Measurements from ENCODE around the gene ADK. TPM values are rescaled to one million over a fixed set of nuclear protein-coding genes. Genes with fewer than 3 reads are reported as not detected.

The ADK gene
- total RNA-seq, 1 donor from 2014 or later, result 62.0 TPM

DNA sequence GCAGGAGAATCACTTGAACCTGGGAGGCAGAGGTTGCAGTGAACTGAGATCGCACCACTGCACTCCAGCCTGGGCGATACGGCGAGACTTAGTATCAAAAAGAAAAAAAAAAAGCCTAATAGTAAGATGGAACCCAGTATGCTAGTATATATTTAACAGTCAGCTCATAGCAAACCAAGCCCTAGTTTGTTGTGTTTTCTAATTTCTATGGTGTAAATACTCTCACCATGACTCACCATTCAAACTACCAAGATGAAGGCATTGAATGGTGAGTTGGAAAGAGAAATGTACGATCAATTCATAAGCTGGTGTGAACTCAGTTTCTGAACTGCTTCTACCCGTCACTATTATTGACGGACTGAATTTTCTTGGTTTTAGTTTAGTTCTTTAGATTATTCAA, 501.6 kb downstream of the ADK start:
- Histone ChIP-seq H3K9ac (ENCODE audit: low read length) (no peak overlapping the region), H4K20me1 (ENCODE audit: insufficient read depth, low read length) (no peaks in the 10 kb centered on the region), H3K79me2 (ENCODE audit: insufficient read depth, low read length) (no peaks in the 10 kb centered on the region), H2AFZ (ENCODE audit: low read depth, low read length) (no peak overlapping the region), H3K9me3 (ENCODE audit: insufficient read depth, low read depth, low read length) (no peaks in the 10 kb centered on the region), H3K27me3 (ENCODE audit: insufficient read depth, low read length) (no peaks in the 10 kb centered on the region), H3K36me3 (ENCODE audit: insufficient read depth, low read length) (no peaks in the 10 kb centered on the region), H3K4me1 (ENCODE audit: insufficient read depth, low read length) (no peaks in the 10 kb centered on the region), H3K4me3 (ENCODE audit: insufficient read depth, low read depth, low read length) (no peak overlapping the region), H3K4me2 (ENCODE audit: low read length) (no peak overlapping the region), H3K27ac (ENCODE audit: low read depth, low read length) (no peak overlapping the region)
- Mint-ChIP-seq H3K27ac (ENCODE audit: unreplicated experiment) (no peak overlapping the region), H3K9me3 (ENCODE audit: unreplicated experiment) (no peaks in the 10 kb centered on the region), H3K27me3 (ENCODE audit: low read depth, unreplicated experiment) (no peaks in the 10 kb centered on the region), H3K4me3 (ENCODE audit: unreplicated experiment) (no peak overlapping the region), H3K36me3 (ENCODE audit: low read depth, unreplicated experiment) (peaks cover 19% of the 10 kb centered on the region), H3K4me1 (ENCODE audit: low read depth, unreplicated experiment) (no peaks in the 10 kb centered on the region)
- DNase-seq (ENCODE audit: low read depth) (no peak), FAIRE-seq (no peak)
- TF ChIP-seq CTCF (IDR thresholded peaks at IDR 0.05; ENCODE audit: insufficient read depth, low read depth, low read length) (no peak), EZH2 (IDR thresholded peaks at IDR 0.05; ENCODE audit: insufficient read depth, low read length) (no peak)

DNA sequence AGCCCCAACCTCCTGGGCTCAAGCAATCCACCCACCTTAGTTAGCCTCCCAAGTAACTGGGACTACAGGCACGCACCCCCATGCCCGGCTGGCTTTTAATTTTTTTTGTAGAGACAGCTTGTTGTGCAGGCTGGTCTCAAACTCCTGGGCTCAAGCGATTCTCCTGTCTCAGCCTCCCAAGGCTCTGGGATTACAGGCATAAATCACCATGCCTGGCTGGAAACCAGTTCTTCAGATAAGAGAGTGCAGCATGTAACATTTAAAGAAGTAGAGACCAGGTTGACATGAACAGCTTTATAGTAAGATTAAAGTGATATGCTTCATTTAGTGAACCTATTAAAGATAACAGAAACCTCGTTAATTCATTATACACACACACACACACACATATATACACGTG, 507.5 kb downstream of the ADK start:
- no peak overlapping the region for H3K9ac ChIP-seq (ENCODE audit: low read length)
- peaks cover 10% of the 10 kb centered on the region for H3K36me3 Mint-ChIP-seq (ENCODE audit: low read depth, unreplicated experiment)

More for the DNA sequence above, 507.5 kb downstream of the ADK start:
- H3K27me3 ChIP-seq (ENCODE audit: insufficient read depth, low read length), result no peaks in the 10 kb centered on the region
- Mint-ChIP-seq H3K4me1 (ENCODE audit: low read depth, unreplicated experiment) (no peaks in the 10 kb centered on the region), H3K4me3 (ENCODE audit: unreplicated experiment) (no peak overlapping the region), H3K27ac (ENCODE audit: unreplicated experiment) (no peak overlapping the region), H3K9me3 (ENCODE audit: unreplicated experiment) (no peaks in the 10 kb centered on the region), H3K27me3 (ENCODE audit: low read depth, unreplicated experiment) (no peaks in the 10 kb centered on the region)
- H3K79me2 ChIP-seq (ENCODE audit: insufficient read depth, low read length), result no peaks in the 10 kb centered on the region
- no peak overlapping the region for H3K27ac ChIP-seq (ENCODE audit: low read depth, low read length)
- H3K4me3 ChIP-seq (ENCODE audit: insufficient read depth, low read depth, low read length), result no peak overlapping the region
- no peaks in the 10 kb centered on the region for H3K9me3 ChIP-seq (ENCODE audit: insufficient read depth, low read depth, low read length)
- H3K4me2 ChIP-seq (ENCODE audit: low read length), result no peak overlapping the region
- H3K36me3 ChIP-seq (ENCODE audit: insufficient read depth, low read length), result no peaks in the 10 kb centered on the region
- no peak overlapping the region for H2AFZ ChIP-seq (ENCODE audit: low read depth, low read length)
- TF ChIP-seq CTCF (IDR thresholded peaks at IDR 0.05; ENCODE audit: insufficient read depth, low read depth, low read length) (no peak), EZH2 (IDR thresholded peaks at IDR 0.05; ENCODE audit: insufficient read depth, low read length) (no peak)
- DNase-seq (ENCODE audit: low read depth) (no peak), FAIRE-seq (no peak)
- H4K20me1 ChIP-seq (ENCODE audit: insufficient read depth, low read length), result no peaks in the 10 kb centered on the region
- no peaks in the 10 kb centered on the region for H3K4me1 ChIP-seq (ENCODE audit: insufficient read depth, low read length)
